K562 (cell line): ENCODE results near the gene EMID1. TPM values are rescaled to one million over a fixed set of nuclear protein-coding genes. Genes with fewer than 3 reads are reported as not detected.

Experiments
- BHLHE40 ChIP-seq: IDR thresholded peaks from 2 replicates; pipeline ENCODE4 v1.6.1; 2011; ENCODE audit warnings: low read length, improper control_type of control experiment
- CBFB ChIP-seq: sonication (generic); formaldehyde crosslinking; IDR thresholded peaks from 2 replicates; pipeline ENCODE4 v1.4.0; 2020; ENCODE audit warnings: mild to moderate bottlenecking, missing genetic modification reagents
- E2F6 ChIP-seq, 2 experiments: IDR thresholded peaks; 2 replicates each; pipeline ENCODE4 v1.6.1; 2011; ENCODE audit warnings: borderline replicate concordance in 1 of 2, control low read depth in 1 of 2, low read depth in 1 of 2, low read length in 1 of 2, mild to moderate bottlenecking in 1 of 2, mixed read lengths in 1 of 2, moderate library complexity in 1 of 2; ENCODE audit not compliant: insufficient read depth in 1 of 2, insufficient read length in 1 of 2, poor library complexity in 1 of 2, severe bottlenecking in 1 of 2; ENCODE audit errors: extremely low read depth in 1 of 2
- HDGF ChIP-seq: fragments of 450-650 bp; IDR thresholded peaks from 2 replicates; pipeline ENCODE4 v1.6.1; 2016
- HNRNPUL1 ChIP-seq: fragments of 200-400 bp; formaldehyde crosslinking; IDR thresholded peaks from 2 replicates; pipeline ENCODE4 v1.6.1; 2017; ENCODE audit warnings: low read length
- KLF1 ChIP-seq: fragments of 450-650 bp; IDR thresholded peaks from 2 replicates; pipeline ENCODE4 v1.6.1; 2016; ENCODE audit warnings: missing genetic modification characterization, missing compliant biosample characterization
- MAZ ChIP-seq, 2 experiments: fragments of 450-650 bp in 1 of 2; sonication (generic) in 1 of 2; formaldehyde crosslinking; IDR thresholded peaks in 1 of 2; conservative IDR thresholded peaks in 1 of 2; 2 replicates each; pipeline versions ENCODE4 v1.4.0 to v1.5.0; 2020; ENCODE audit warnings: mild to moderate bottlenecking in 1 of 2, missing genetic modification reagents in 1 of 2
- MEF2A ChIP-seq: IDR thresholded peaks from 2 replicates; pipeline ENCODE4 v1.6.1; 2011; ENCODE audit warnings: low read depth, mild to moderate bottlenecking, low read length, moderate library complexity; ENCODE audit not compliant: control insufficient read depth
- RBFOX2 ChIP-seq: fragments of 200-400 bp; formaldehyde crosslinking; IDR thresholded peaks from 2 replicates; pipeline ENCODE4 v1.6.1; 2017; ENCODE audit warnings: low read depth, mild to moderate bottlenecking, low read length, moderate library complexity
- UBTF ChIP-seq, 2 experiments: IDR thresholded peaks; 2 replicates each; pipeline ENCODE4 v1.6.1; 2012; ENCODE audit warnings: improper control_type of control experiment in 2 of 2, low read depth in 2 of 2, low read length in 2 of 2, borderline replicate concordance in 1 of 2
- ZC3H4 ChIP-seq: sonication (generic); formaldehyde crosslinking; IDR thresholded peaks from 2 replicates; pipeline ENCODE4 v1.9.0; 2021; ENCODE audit warnings: missing genetic modification reagents, borderline replicate concordance
- ZKSCAN8 ChIP-seq: fragments of 200-800 bp; sonication (Bioruptor generic); IDR thresholded peaks from 2 replicates; pipeline ENCODE4 v1.6.1; 2016; ENCODE audit warnings: missing genetic modification characterization, missing compliant biosample characterization
- ZNF143 ChIP-seq: sonication (generic); formaldehyde crosslinking; IDR thresholded peaks from 2 replicates; pipeline ENCODE4 v1.9.0; 2022; ENCODE audit warnings: mild to moderate bottlenecking, missing genetic modification reagents
- polyA plus RNA-seq, 8 experiments: library from polyadenylated mRNA; depleted of rRNA in 4 of 8; stranded (reverse) in 5 of 8; unstranded in 3 of 8; fragments of >200 nt; fragmentation: Nextera tagmentation in 2 of 8; fragmentation: Illumina TruSeq in 1 of 8; extraction: Ambion mirVana in 2 of 8; extraction: Trizol in 1 of 8; gene quantifications; 2 replicates each; pipeline versions ENCODE4 v1.2.1 to v1.2.3, GENCODE V29; 2011 to 2014; ENCODE audit warnings: inconsistent platforms in 1 of 8, missing spikeins in 1 of 8
- total RNA-seq, 7 experiments: library from RNA; depleted of rRNA in 6 of 7; stranded (reverse); fragments of >200 nt in 6 of 7; fragmentation: Illumina TruSeq in 2 of 7; extraction: Trizol in 2 of 7; gene quantifications; 2 replicates each; pipeline versions ENCODE4 v1.2.1 to v1.2.3, GENCODE V29; 2011 to 2021; ENCODE audit warnings: low replicate concordance in 1 of 7
- TF ChIP-seq, protein P1 (sequence below): sonication (generic); formaldehyde crosslinking; IDR thresholded peaks from 2 replicates; pipeline ENCODE4 v1.8.0; 2023; ENCODE audit warnings: missing genetic modification reagents, mild to moderate bottlenecking, borderline replicate concordance

The EMID1 gene
- total and polyA plus RNA-seq, 9 of the 15 experiments (the other 6 are each of a cell fraction or from before 2014, with no cell fraction given): 0.15 to 7.2 (median 2.7) TPM

DNA sequence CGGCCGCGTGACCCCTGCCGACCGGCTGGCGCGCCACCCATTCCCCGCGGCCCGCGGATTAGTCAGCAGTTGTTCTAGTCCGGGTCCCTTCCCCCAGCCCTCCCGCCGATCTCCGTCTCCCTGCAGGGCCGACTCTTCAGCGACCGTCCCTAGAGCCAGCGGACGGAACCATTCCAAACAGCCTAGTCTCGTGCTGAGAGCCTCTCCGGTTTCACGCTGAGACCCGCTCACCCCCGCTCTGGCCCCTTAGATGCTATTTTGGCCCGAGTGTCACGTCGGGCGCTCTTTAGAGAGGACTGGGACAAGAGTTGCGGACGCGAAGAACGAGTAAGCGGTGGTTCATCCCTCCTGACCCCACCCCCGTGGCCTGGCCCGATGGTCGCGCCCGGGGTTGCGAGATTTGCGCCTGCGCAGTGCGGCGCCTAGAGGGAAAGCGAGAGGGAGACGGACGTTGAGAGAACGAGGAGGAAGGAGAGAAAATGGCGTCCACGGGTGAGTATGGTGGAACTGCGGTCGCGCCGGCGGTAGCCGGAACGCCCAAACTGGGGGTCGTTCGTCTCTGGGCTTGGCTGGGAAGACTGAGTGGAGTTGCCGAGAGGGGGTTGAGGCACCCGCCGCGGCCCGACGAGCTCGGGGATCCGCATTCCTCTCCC, 62.3 kb downstream of the EMID1 start, which contains the start of the genes EWSR1 and RHBDD3 (continued):
- peak; percentile 98 for TF ChIP-seq RBFOX2
- TF ChIP-seq MAZ (CRISPR knock-in tag; conservative IDR thresholded peaks at IDR 0.05 in 1 of 2, IDR thresholded peaks at IDR 0.05 in 1 of 2): peak; percentile 41 to 65
- no peak for TF ChIP-seq HNRNPUL1
- no peak for TF ChIP-seq CBFB (CRISPR knock-in tag)
- TF ChIP-seq MEF2A: no peak
- no peak for TF ChIP-seq ZC3H4 (CRISPR knock-in tag)
- peak in 1 of 2 experiments; percentile 54; a peak in 1 of 4 replicates for TF ChIP-seq UBTF (IDR thresholded peaks at IDR 0.05; ENCODE audit: borderline replicate concordance in 1 of 2, low read depth in 2 of 2, low read length in 2 of 2)
- TF ChIP-seq, protein P1, sequence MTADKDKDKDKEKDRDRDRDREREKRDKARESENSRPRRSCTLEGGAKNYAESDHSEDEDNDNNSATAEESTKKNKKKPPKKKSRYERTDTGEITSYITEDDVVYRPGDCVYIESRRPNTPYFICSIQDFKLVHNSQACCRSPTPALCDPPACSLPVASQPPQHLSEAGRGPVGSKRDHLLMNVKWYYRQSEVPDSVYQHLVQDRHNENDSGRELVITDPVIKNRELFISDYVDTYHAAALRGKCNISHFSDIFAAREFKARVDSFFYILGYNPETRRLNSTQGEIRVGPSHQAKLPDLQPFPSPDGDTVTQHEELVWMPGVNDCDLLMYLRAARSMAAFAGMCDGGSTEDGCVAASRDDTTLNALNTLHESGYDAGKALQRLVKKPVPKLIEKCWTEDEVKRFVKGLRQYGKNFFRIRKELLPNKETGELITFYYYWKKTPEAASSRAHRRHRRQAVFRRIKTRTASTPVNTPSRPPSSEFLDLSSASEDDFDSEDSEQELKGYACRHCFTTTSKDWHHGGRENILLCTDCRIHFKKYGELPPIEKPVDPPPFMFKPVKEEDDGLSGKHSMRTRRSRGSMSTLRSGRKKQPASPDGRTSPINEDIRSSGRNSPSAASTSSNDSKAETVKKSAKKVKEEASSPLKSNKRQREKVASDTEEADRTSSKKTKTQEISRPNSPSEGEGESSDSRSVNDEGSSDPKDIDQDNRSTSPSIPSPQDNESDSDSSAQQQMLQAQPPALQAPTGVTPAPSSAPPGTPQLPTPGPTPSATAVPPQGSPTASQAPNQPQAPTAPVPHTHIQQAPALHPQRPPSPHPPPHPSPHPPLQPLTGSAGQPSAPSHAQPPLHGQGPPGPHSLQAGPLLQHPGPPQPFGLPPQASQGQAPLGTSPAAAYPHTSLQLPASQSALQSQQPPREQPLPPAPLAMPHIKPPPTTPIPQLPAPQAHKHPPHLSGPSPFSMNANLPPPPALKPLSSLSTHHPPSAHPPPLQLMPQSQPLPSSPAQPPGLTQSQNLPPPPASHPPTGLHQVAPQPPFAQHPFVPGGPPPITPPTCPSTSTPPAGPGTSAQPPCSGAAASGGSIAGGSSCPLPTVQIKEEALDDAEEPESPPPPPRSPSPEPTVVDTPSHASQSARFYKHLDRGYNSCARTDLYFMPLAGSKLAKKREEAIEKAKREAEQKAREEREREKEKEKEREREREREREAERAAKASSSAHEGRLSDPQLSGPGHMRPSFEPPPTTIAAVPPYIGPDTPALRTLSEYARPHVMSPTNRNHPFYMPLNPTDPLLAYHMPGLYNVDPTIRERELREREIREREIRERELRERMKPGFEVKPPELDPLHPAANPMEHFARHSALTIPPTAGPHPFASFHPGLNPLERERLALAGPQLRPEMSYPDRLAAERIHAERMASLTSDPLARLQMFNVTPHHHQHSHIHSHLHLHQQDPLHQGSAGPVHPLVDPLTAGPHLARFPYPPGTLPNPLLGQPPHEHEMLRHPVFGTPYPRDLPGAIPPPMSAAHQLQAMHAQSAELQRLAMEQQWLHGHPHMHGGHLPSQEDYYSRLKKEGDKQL (CRISPR knock-in tag): no peak
- TF ChIP-seq ZNF143: no peak
- no peak for TF ChIP-seq HDGF
- no peak for TF ChIP-seq ZKSCAN8 (CRISPR knock-in tag)
- no peak for TF ChIP-seq KLF1 (tag)
- TF ChIP-seq BHLHE40: peak; percentile 94
- peak; percentile 31 to 73 for TF ChIP-seq E2F6 (IDR thresholded peaks at IDR 0.05; ENCODE audit: borderline replicate concordance in 1 of 2, extremely low read depth in 1 of 2, insufficient read depth in 1 of 2, insufficient read length in 1 of 2, low read depth in 1 of 2, low read length in 1 of 2, poor library complexity in 1 of 2, severe bottlenecking in 1 of 2)
